BLaER1 (cell line): ENCODE results near the gene SF3A2.

Experiments used
- H3K27ac ChIP-seq: shearing (Covaris generic); formaldehyde crosslinking; 2 replicates; pipeline ENCODE4 v1.8.1; 2022
- H3K27me3 ChIP-seq: shearing (Covaris generic); formaldehyde crosslinking; 2 replicates; pipeline ENCODE4 v1.8.1; 2022
- H3K36me3 ChIP-seq: shearing (Covaris generic); formaldehyde crosslinking; 2 replicates; pipeline ENCODE4 v1.8.1; 2022
- H3K4me1 ChIP-seq: shearing (Covaris generic); formaldehyde crosslinking; 2 replicates; pipeline ENCODE4 v1.8.1; 2022
- H3K4me2 ChIP-seq: shearing (Covaris generic); formaldehyde crosslinking; 2 replicates; pipeline ENCODE4 v1.8.1; 2022
- H3K4me3 ChIP-seq: shearing (Covaris generic); formaldehyde crosslinking; 2 replicates; pipeline ENCODE4 v1.8.1; 2022
- H3K9ac ChIP-seq: shearing (Covaris generic); formaldehyde crosslinking; 2 replicates; pipeline ENCODE4 v1.8.1; 2022
- H3K9me3 ChIP-seq: shearing (Covaris generic); formaldehyde crosslinking; 2 replicates; pipeline ENCODE4 v1.8.1; 2022
- H4K20me1 ChIP-seq: shearing (Covaris generic); formaldehyde crosslinking; 2 replicates; pipeline ENCODE4 v1.8.1; 2022
- Cebpa-rat ChIP-seq: shearing (Covaris generic); IDR thresholded peaks from 2 replicates; pipeline ENCODE4 v1.8.1; 2022

Gene SF3A2

DNA sequence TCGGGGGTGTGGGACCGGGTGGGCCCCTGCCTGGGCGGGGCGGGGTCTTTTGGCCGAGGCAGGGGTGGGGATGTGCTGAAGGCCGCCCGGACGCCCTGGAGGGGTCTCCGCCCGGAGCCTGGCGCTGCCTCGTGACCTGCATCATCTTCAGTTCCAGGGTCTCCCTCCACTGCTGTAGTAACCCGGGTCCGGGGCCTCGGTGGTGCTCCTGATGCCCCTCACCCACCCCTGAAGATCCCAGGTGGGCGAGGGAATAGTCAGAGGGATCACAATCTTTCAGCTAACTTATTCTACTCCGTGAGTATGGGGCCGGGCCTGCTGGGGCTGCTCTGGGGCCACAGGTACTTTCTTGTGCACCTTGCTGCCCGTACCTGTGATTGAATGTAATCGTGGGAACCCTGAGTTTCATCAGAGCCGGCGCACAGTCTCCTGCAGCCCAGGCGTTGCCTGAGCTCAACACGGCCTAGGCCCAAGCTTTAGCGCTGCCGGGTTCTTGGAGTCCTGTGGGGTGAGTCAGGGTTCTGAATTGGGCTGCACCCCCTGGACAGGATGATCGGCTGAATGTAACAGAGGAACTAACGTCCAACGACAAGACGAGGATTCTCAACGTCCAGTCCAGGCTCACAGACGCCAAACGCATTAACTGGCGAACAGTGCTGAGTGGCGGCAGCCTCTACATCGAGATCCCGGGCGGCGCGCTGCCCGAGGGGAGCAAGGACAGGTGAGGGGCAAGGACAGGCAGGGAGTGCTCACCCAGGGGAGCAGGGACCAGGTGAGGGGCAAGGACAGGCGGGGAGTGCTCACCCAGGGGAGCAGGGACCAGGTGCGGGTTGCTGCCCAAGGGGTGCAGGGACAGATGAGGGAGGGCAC is 34.8 kb downstream of the SF3A2 start:
- H3K9ac ChIP-seq: peak overlapping the region; percentile 99
- peak overlapping the region; percentile 99 for H3K4me2 ChIP-seq
- peak overlapping the region; percentile 99 for H3K27ac ChIP-seq

DNA sequence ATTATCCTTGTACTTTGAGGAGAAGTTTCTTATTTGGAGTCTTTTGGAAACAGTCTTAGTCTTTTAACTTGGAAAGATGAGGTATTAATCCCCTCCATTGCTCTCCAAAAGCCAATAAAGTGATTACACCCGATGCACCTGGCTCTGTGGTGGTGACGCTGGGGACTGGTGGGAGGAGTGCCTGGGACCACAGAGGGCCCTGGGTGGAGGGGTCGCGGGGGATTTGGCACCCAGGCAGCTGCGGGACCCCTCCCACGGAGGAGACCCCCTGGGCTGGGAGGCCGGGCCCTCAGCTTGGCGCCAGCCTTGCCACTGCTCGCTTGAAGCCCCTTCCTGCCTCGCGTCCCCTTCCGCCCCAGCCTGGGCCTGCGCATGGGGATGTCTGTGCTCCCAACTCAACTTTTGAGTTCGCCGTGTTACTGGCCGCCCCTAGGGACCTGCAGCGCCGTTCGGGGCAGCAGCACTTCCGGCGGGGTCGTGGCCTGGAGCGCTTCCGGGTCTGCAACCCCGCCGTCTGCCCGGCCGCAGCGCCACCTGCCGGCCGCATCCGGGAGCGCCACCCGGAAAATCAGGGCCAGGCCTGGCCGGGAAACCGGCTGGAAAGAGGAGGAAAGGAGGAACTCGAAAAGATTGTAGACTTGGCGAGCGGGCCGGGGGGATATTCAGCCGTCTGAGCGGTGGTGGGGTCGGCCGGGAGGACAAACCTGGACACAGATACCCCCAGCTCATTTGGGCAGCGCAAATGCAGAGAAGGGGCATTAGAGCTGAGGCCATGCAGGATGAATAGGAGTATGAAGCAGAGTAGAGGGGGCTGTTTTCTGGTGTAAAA is 36.9 kb downstream of the SF3A2 start:
- Histone ChIP-seq H3K9me3 (no peaks in the 10 kb centered on the region), H3K4me2 (peak overlapping the region; percentile 99), H3K27ac (peak overlapping the region; percentile 99), H3K36me3 (peaks cover 41% of the 10 kb centered on the region), H4K20me1 (peaks cover 90% of the 10 kb centered on the region), H3K27me3 (no peaks in the 10 kb centered on the region), H3K9ac (peak overlapping the region; percentile 99), H3K4me1 (peaks cover 74% of the 10 kb centered on the region), H3K4me3 (peak overlapping the region; percentile 99)
- TF ChIP-seq Cebpa-rat: no peak

More for the DNA sequence above, 34.8 kb downstream of the SF3A2 start:
- Histone ChIP-seq H3K9me3 (no peaks in the 10 kb centered on the region), H3K27me3 (no peaks in the 10 kb centered on the region), H3K36me3 (peaks cover 38% of the 10 kb centered on the region), H3K4me3 (peak overlapping the region; percentile 99), H4K20me1 (peaks cover 71% of the 10 kb centered on the region), H3K4me1 (peaks cover 75% of the 10 kb centered on the region)
- no peak for TF ChIP-seq Cebpa-rat

DNA sequence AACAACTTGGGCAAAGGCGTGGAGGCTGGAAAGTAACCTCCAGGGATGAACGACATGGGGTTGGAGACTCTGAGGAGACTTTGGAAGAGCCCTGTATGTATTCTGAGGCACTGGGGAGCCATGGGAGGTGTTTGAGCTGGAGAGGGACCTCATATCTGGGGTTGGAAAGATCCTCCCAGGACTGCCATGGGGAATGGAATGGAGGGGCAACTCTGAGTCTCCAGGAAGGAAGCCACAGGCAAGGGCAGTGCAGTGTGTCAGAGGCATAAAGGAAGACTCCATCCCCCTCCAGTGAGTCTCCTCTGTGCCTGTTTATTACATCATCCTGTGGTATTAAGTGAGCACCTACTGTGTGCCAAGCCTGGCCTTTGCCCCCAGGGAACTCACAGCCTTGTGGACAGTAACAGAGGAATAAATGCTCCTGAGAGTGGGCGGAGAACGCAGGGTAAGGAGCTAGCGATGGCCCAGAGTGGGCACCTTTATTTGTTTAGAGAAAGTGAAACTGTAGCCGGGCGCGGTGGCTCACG is 37.6 kb downstream of the SF3A2 start:
- no peak for TF ChIP-seq Cebpa-rat
- H3K4me1 ChIP-seq: peaks cover 77% of the 10 kb centered on the region
- no peaks in the 10 kb centered on the region for H3K27me3 ChIP-seq
- peak overlapping the region; percentile 99; the same call in 1 of the 2 replicates for H3K4me3 ChIP-seq
- peaks cover 97% of the 10 kb centered on the region for H4K20me1 ChIP-seq
- H3K36me3 ChIP-seq: peaks cover 41% of the 10 kb centered on the region
- peak overlapping the region; percentile 42 for H3K27ac ChIP-seq
- no peak overlapping the region for H3K9ac ChIP-seq
- no peaks in the 10 kb centered on the region for H3K9me3 ChIP-seq
- peak overlapping the region; percentile 99 for H3K4me2 ChIP-seq

DNA sequence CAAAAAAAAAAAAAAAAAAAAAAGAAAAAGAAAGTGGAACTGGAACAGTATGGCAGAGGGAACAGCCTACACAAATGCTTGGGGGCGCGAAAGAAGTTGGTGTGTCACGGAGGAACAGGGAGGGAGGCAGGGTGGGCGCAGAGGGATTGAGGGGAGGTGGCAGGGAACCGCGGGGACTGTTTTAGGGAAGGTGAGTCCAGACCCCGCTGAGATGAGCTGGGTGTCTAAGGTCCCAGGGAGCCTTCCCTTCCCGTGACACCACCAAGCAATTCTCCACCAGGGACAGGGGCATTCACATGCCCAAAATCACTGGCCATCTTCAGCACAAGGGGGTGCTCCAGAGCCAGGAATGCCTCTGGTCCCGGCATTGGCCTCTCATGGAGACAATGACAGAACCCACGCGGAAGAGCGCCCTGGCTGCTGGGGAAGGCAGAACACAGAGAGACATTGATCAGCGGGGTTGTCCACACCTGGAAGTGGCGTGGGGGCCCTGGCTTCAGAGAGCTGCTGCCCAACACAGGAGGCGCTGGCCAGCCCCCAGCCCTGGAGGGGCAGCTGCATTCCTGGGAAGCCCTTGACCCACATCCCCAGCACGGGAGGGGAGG is 38.4 kb downstream of the SF3A2 start:
- peak overlapping the region; percentile 99 for H3K4me2 ChIP-seq
- H3K9me3 ChIP-seq: no peaks in the 10 kb centered on the region
- peaks cover 41% of the 10 kb centered on the region for H3K36me3 ChIP-seq
- peaks cover 98% of the 10 kb centered on the region for H4K20me1 ChIP-seq
- no peaks in the 10 kb centered on the region for H3K27me3 ChIP-seq
- H3K27ac ChIP-seq: 0 out of 2 replicates have a peak overlapping the region, but pooled peaks have one; percentile 9
- TF ChIP-seq Cebpa-rat: no peak
- no peak overlapping the region for H3K4me3 ChIP-seq
- H3K9ac ChIP-seq: no peak overlapping the region
- peaks cover 82% of the 10 kb centered on the region for H3K4me1 ChIP-seq

DNA sequence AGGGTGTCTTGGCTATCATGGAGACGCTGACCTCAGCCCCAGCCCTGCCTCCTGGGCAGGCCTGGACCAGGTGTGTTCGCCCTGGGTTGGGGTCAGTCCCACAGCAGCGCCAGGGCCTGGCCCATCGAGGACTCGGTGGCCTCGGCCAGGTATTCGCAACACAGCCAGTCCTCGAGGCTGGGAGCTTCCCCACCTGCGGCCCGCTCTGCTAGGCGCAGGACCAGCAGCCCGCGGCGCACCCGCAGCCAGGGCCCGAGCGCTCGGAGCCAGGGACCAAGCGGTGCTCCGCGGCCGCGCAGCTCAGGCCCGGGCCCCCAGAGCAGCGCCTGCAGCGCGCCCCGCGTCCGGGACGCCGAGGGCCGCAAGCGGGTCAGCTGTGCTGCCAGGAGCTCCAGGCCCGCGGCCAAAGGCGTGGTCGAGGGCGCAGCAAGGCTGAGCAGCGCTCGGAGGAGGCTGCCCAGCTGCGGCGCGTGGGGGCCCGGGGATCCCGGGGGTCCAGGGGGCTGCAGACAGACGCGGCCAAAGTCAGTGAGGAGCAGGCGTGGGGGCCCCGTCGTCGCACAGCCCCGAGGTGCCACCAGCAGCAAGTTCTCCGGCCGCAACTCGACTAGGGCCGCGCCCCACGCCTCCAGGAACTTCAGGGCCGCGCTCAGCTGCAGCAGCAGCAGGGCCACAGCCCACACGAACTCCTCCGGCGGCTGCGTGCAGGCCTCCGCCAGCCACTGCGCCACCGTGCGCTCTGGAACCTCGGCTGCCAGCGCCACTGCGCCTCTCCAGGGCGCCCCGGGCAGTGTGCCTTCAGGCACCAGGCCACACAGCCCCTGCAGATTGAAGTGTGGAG is 39.2 kb downstream of the SF3A2 start:
- H3K27me3 ChIP-seq: no peaks in the 10 kb centered on the region
- no peak overlapping the region for H3K9ac ChIP-seq
- no peak overlapping the region for H3K4me3 ChIP-seq
- peak overlapping the region; percentile 99 for H3K4me2 ChIP-seq
- no peak for TF ChIP-seq Cebpa-rat
- H3K9me3 ChIP-seq: no peaks in the 10 kb centered on the region
- H4K20me1 ChIP-seq: peaks cover 98% of the 10 kb centered on the region
- peaks cover 41% of the 10 kb centered on the region for H3K36me3 ChIP-seq
- no peak overlapping the region for H3K27ac ChIP-seq
- H3K4me1 ChIP-seq: peaks cover 90% of the 10 kb centered on the region

DNA sequence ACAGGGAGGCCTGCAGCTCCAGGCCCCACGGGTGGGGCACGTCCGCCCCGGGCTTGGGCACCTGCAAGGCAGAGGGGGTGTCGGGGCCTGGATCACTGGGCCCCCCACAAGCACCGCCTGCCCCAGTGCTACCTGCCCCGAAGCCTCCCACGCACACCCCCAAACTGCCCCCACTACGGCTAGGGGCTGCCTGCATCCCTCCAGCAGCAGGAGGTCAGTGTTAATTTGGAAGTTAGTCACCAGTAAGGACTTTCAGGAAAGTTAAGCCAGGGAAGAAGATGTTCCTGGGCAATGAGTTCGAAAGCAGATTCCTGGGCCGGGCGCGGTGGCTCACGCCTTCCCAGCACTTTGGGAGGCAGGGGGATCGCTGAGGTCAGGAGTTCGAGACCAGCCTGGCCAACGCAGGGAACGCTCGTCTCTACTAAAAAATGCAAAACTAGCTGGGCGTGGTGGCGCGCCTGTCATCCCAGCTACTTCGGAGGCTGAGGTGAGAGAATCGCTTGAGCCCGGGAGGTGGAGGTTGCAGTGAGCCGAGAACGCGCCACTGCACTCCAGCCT is 39.9 kb downstream of the SF3A2 start:
- no peaks in the 10 kb centered on the region for H3K27me3 ChIP-seq
- peak overlapping the region; percentile 99; the same call in 1 of the 2 replicates for H3K4me2 ChIP-seq
- no peak overlapping the region for H3K4me3 ChIP-seq
- peaks cover 94% of the 10 kb centered on the region for H4K20me1 ChIP-seq
- no peak overlapping the region for H3K27ac ChIP-seq
- H3K9me3 ChIP-seq: no peaks in the 10 kb centered on the region
- H3K9ac ChIP-seq: no peak overlapping the region
- H3K4me1 ChIP-seq: peaks cover 92% of the 10 kb centered on the region
- peaks cover 37% of the 10 kb centered on the region for H3K36me3 ChIP-seq
- TF ChIP-seq Cebpa-rat: no peak

DNA sequence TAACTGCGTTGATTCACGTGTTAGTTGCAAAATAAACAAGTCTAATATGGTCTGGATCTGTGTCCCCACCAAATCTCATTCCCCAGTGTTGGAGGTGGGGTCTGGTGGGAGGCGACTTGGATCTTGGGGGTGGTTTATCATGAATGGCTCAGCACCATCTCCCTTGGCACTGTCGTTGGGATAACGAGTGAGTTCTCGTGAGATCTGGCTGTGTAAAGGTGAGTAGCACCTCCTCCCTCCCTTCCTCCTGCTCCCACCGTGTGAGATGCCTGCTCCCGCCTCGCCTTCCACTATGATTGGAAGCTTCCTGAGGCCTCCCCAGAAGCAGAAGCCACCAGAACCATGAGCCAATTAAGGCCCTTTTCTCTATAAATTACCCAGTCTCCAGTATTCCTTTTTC is 40.5 kb downstream of the SF3A2 start:
- peaks cover 30% of the 10 kb centered on the region for H3K36me3 ChIP-seq
- H3K4me1 ChIP-seq: peaks cover 92% of the 10 kb centered on the region
- no peak overlapping the region for H3K4me3 ChIP-seq
- H3K9ac ChIP-seq: no peak overlapping the region
- no peak for TF ChIP-seq Cebpa-rat
- H3K4me2 ChIP-seq: peak overlapping the region; percentile 99; the same call in 1 of the 2 replicates
- H3K27ac ChIP-seq: no peak overlapping the region
- H3K27me3 ChIP-seq: no peaks in the 10 kb centered on the region
- peaks cover 94% of the 10 kb centered on the region for H4K20me1 ChIP-seq
- no peaks in the 10 kb centered on the region for H3K9me3 ChIP-seq

DNA sequence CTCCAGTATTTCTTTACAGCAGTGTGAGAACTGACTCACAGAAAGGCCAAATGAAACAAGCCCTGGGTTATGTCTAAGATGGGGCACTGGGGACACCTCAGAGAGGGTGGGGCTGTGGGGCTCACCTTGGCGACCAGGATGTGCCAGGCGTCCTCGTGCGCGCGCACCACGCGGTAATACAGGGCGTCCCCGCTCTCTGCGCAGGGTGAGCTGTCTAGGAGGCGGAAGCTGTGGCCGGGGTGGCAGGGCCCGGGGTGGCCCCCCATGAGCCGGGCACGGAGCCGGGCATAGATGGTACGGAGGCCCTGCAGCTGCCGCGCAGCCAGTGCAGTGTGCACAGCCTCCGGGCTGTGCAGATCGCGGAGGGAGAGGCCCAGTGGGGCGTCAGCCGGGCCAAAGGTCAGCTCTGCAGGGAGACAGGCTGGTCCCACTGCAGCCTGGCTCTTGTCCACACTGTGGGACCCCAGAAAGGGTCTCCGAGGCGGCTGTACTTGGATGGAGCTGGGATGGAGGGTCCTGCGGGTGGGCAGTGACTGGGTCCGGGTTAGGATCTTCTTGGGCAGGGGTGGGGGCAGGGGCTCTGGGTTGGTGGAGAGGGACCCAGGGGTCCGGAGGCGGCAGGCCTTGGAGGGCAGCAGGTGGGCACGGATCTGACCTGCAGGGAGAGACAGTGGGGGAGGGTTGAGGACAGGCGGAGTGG is 42.0 kb downstream of the SF3A2 start:
- Histone ChIP-seq H3K4me3 (no peak overlapping the region), H3K27ac (no peak overlapping the region), H3K9ac (no peak overlapping the region), H3K36me3 (peaks cover 21% of the 10 kb centered on the region), H3K4me2 (peak overlapping the region; percentile 49), H3K27me3 (no peaks in the 10 kb centered on the region), H3K9me3 (no peaks in the 10 kb centered on the region), H4K20me1 (peaks cover 88% of the 10 kb centered on the region), H3K4me1 (peaks cover 91% of the 10 kb centered on the region)
- TF ChIP-seq Cebpa-rat: no peak
